Fibroblast of lung (primary cell): ENCODE results near the gene TET1.

ENCODE experiments used
- CTCF ChIP-seq, 2 donors: IDR thresholded peaks in 1 of 2; conservative IDR thresholded peaks in 1 of 2; 1 replicate in 1 of 2; 2 replicates in 1 of 2; pipeline ENCODE4 v1.5.1; 2011 to 2012; ENCODE audit warnings: low read length in 2 of 2, control low read depth in 1 of 2, inconsistent platforms in 1 of 2, low read depth in 1 of 2, mild to moderate bottlenecking in 1 of 2
- EZH2 ChIP-seq: IDR thresholded peaks from 2 replicates; pipeline ENCODE4 v1.5.1; 2012; ENCODE audit warnings: low read length, control low read depth, mild to moderate bottlenecking; ENCODE audit errors: missing control alignments

- TF ChIP-seq CTCF (conservative IDR thresholded peaks at IDR 0.05 in 1 of 2, IDR thresholded peaks at IDR 0.05 in 1 of 2; ENCODE audit: low read depth in 1 of 2, low read length in 2 of 2) (no peak), EZH2 (no peak)
These were observed 46.8 kb downstream of the TET1 start for GRCh38 chr10:68606918-68607317.
